Measurements from ENCODE around the gene ANTKMT. TPM values are rescaled to one million over a fixed set of nuclear protein-coding genes. Genes with fewer than 3 reads are reported as not detected.

The ANTKMT gene
- total RNA-seq, 1 donor from 2014 or later, result 53.0 TPM

GRCh38 chr16:712740-713250, 8.2 kb upstream of the ANTKMT start:
- DNase-seq (ENCODE audit: extremely low read depth, low read depth, low spot score), result peak; percentile 48

- no peak for DNase-seq (ENCODE audit: extremely low read depth, low read depth, low spot score)
These were observed 6.9 kb upstream of the ANTKMT start for GRCh38 chr16:714079-714478.

GRCh38 chr16:714558-715476, 6.1 kb upstream of the ANTKMT start, which contains the start of gene METRN:
Gene METRN, plus strand, starts transcription at chr16:715118. Its CDS starts 172 bp downstream, at chr16:715290.
- DNase-seq (ENCODE audit: extremely low read depth, low read depth, low spot score), result no peak

- DNase-seq (ENCODE audit: extremely low read depth, low read depth, low spot score), result no peak
These were observed 5.3 kb upstream of the ANTKMT start for GRCh38 chr16:715477-716199.

GRCh38 chr16:716200-716568, 4.8 kb upstream of the ANTKMT start:
- no peak for DNase-seq (ENCODE audit: extremely low read depth, low read depth, low spot score)

- no peak for DNase-seq (ENCODE audit: extremely low read depth, low read depth, low spot score)
These were observed 4.1 kb upstream of the ANTKMT start for GRCh38 chr16:716768-717325.

GRCh38 chr16:717450-718245, 3.3 kb upstream of the ANTKMT start:
- DNase-seq (ENCODE audit: extremely low read depth, low read depth, low spot score), result no peak

- DNase-seq (ENCODE audit: extremely low read depth, low read depth, low spot score), result no peak
These were observed 2.6 kb upstream of the ANTKMT start for GRCh38 chr16:718389-718788.

- DNase-seq (ENCODE audit: extremely low read depth, low read depth, low spot score), result no peak
These were observed 2.0 kb upstream of the ANTKMT start for GRCh38 chr16:718922-719321.

GRCh38 chr16:719815-720446, 1.0 kb upstream of the ANTKMT start:
- DNase-seq (ENCODE audit: extremely low read depth, low read depth, low spot score), result no peak

- DNase-seq (ENCODE audit: extremely low read depth, low read depth, low spot score), result no peak
These were observed 428 bp upstream of the ANTKMT start for GRCh38 chr16:720447-720989.

- no peak for DNase-seq (ENCODE audit: extremely low read depth, low read depth, low spot score)
These were observed 1.0 kb downstream of the ANTKMT start for GRCh38 chr16:721765-722540.

- DNase-seq (ENCODE audit: extremely low read depth, low read depth, low spot score), result no peak
These were observed 2.1 kb downstream of the ANTKMT start for GRCh38 chr16:722835-723633.

- no peak for DNase-seq (ENCODE audit: extremely low read depth, low read depth, low spot score)
These were observed 2.7 kb downstream of the ANTKMT start for GRCh38 chr16:723695-724094.

- no peak for DNase-seq (ENCODE audit: extremely low read depth, low read depth, low spot score)
These were observed 3.5 kb downstream of the ANTKMT start for GRCh38 chr16:724188-725040.

GRCh38 chr16:725041-725376, 4.1 kb downstream of the ANTKMT start:
- DNase-seq (ENCODE audit: extremely low read depth, low read depth, low spot score), result no peak

GRCh38 chr16:725463-726187, 4.7 kb downstream of the ANTKMT start:
- DNase-seq (ENCODE audit: extremely low read depth, low read depth, low spot score), result no peak

Measured in glomerular endothelial cell (primary cell).